ENCODE results near the gene SCUBE2.
A peak's percentile ranks its signal among the peaks of the same experiment; 100 is the strongest.

SCUBE2 gene

DNA sequence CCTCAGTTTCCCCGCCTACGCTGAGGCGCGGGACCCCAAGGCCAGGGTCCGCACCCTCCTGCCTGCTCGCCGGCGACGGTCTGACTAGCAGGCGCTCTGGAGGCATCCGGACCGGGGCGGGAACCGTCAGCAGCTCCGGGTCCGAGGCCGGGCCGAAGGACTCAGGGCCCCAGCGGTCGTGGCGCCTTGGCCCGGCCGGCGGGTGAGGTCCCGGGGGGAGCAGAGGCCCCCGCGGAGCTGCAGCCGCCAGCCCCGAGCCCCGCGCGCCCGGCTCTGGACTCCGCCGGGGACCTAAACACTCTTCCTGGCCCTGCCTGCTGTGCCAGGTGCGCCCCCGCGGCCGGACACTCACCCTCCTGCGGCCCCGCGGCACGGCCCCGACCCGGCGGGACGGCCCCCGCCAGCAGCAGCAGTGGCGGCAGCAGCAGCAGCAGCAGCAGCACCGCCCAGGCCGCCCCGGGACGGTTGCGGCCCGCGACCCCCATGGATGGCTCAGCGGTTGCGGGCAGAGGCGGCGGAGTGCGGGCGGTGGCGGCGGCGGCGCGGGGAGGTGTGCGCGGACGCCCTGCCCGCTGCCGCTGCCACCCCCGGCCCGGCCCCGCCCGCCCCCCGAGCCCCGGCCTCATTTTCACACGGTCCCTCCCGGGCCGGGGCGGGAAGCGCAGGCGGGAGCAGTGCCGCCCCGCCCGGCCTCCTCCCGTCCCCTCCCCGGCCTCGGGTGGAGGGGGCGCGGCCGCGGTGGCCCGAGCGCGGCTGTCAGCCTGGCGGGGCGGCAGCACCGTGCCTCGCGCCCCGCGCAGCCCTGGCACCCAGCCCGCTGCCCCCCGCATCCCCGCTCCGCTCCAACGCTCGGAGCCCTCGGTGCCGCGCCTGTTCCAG is at the start of gene SCUBE2:
TSS of gene SCUBE2 (minus strand) at position 556 of the 879 bp plus-strand sequence. CDS start at position 485, 71 bp downstream.
- DNase-seq (ENCODE audit: extremely low read depth, low read depth), result no peak
- TF ChIP-seq, protein P1, sequence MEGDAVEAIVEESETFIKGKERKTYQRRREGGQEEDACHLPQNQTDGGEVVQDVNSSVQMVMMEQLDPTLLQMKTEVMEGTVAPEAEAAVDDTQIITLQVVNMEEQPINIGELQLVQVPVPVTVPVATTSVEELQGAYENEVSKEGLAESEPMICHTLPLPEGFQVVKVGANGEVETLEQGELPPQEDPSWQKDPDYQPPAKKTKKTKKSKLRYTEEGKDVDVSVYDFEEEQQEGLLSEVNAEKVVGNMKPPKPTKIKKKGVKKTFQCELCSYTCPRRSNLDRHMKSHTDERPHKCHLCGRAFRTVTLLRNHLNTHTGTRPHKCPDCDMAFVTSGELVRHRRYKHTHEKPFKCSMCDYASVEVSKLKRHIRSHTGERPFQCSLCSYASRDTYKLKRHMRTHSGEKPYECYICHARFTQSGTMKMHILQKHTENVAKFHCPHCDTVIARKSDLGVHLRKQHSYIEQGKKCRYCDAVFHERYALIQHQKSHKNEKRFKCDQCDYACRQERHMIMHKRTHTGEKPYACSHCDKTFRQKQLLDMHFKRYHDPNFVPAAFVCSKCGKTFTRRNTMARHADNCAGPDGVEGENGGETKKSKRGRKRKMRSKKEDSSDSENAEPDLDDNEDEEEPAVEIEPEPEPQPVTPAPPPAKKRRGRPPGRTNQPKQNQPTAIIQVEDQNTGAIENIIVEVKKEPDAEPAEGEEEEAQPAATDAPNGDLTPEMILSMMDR (IDR thresholded peaks at IDR 0.05; ENCODE audit: low read depth, low read length), result no peak

DNA sequence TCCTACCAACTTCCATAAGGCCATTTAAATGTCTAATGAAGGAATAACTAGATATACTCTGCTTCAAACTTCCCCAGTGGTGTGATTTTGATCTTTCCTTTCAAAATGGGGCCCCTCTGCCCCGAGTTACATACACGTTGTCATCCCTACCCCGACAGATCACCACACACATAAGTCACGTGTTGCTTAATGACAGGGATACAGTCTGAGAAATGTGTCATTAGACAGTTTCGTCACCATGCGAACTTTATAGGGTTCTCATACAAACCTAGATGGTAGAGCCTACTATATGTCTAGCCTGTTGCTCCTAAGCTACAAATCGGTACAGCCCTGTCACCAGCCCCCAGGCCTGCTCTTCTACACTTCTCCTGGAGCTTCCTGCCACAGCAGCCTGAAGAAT is 49.8 kb upstream of the SCUBE2 start:
- TF ChIP-seq, protein P1 (IDR thresholded peaks at IDR 0.05; ENCODE audit: low read depth, low read length), result no peak
- no peak for DNase-seq (ENCODE audit: extremely low read depth, low read depth)

DNA sequence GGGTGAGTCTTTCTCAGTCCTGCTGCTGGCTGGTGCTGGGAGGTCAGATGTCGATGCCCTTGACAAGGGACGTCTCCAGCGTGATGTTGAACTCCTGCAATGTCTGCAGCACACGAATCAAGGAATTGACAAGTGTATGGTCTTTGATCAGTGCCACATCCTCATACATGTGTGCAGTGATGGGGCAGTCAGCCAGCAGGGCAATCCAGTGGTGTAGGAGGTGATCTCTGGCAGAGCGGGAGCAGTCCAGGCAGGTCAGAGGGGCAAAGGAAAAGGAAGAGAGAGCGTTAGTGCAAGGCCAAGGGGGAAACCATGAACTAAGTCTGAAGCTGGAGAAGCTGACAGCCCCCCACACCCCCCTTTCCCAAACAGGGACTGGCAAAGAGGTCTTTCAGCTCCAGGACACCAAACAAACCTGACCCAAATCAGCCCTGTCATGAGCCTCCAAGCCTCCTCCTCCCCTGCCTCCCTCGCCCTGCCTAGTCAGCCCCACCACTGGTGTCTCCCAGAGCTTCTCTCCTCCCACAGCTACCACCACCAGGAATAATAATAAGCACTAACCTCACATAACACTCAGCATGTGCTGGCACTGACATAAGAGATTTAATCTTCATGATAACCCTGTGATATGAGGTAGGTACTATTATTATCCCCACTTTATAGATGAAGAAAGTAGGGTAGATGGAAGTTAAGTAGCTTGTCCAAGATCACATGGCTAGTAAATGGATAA is 48.4 kb upstream of the SCUBE2 start:
- DNase-seq (ENCODE audit: extremely low read depth, low read depth), result no peak
- TF ChIP-seq, protein P1 (IDR thresholded peaks at IDR 0.05; ENCODE audit: low read depth, low read length), result no peak

DNA sequence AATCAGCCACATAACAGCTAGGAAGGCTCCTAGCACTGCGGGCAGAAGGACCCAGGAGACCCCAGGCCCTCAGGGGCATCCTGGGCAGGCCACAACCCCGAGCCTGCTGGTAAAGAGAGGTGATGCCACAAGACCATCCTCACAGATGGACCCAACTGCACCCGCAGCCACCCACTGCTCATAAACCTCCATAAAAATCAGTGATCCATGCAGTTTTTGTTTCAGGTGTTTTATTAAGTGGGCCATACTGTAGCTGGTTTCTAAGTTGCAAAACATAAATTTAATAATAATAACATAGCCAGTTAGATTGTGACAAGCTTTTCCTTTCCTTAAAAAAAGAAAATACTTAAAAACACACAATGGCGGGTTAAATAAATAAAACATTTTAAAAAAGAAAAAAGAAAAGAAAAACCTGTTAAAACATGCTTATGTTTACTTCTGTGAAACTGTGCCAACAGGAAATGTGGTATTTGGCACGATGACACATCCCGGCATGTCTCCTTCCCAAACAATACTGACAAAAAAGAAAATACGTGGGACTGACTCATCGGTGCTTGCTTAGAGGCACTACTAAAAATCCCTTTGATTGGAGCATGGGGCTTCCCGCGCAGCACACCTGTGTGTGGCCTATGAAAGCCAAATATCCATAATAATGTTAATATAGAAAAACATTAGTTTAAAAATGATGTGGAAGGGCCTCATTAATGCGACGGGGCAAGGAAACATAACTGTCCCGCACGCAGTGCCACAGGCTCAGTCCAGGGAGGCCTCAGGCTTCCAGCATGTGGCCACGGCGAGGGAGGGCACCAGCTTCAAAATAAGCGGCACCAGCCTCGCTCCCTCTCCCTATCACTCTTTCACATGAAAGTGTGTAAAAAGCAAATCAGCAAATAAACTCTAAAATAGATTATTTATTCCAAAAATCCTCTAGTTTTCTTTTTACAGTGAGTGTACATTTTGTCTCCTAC is 47.5 kb upstream of the SCUBE2 start:
- TF ChIP-seq, protein P1 (IDR thresholded peaks at IDR 0.05; ENCODE audit: low read depth, low read length), result no peak
- DNase-seq (ENCODE audit: extremely low read depth, low read depth), result peak; percentile 52

DNA sequence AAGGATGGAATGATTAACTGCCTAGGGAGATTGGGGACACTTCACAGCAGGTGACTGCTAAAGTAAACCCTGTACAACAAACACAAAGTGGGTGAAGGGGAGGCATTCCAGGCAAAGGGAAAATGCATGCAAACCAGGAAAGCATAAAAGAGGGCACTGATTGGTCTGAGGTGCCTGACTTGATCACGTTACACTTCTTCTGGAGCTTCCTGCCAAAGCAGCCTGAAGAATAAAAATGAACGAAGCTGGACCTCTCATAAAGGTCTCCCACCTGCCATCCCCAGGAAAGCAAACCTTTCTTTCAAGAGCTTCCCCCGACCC is 46.7 kb upstream of the SCUBE2 start:
- no peak for DNase-seq (ENCODE audit: extremely low read depth, low read depth)
- TF ChIP-seq, protein P1 (IDR thresholded peaks at IDR 0.05; ENCODE audit: low read depth, low read length), result no peak

DNA sequence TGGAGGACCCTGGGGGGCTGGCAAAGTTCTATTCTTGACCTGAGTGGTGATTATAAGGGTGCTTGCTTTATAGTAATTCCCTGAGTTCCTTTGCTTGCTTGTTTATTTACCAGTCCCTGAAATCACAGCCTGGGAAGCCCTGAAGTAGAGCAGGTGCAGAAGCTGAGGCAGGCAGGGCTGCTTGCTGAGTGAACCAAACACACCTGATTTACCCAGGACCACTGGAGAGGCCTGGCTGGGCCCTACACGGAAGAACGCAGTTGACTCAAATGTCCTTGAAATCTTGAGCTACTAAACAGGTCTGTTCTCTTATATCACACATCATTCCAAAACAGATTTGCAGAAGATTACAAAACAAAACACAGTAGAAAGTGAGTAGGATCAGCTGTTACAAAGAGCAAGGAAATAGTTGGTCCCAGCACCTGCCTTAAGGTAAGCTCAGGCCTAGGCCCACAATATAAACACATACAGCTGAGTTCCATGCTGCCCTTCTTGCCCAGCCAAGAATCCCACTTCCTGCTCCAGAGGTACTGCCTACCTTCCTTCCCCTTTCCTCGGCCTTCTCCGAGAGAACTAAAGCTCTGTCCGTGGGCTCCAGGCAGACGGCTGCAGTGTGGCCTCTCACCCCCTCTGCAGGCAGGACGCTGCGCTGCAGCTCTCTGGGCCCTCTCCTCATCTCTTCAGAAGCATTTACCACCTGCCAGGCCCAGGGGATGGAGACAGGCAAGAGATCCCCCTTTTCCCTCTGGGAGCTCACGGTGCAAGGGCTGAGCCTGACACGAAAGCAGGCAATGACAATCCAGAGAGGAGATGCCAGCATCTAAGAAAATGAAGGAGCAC is 46.1 kb upstream of the SCUBE2 start:
- TF ChIP-seq, protein P1 (IDR thresholded peaks at IDR 0.05; ENCODE audit: low read depth, low read length), result no peak; the same call in none of the 2 replicates
- peak; percentile 22 for DNase-seq (ENCODE audit: extremely low read depth, low read depth)
